Keratinocyte (primary cell): ENCODE results near the gene RB1.

Experiments
- CTCF ChIP-seq, 3 experiments: IDR thresholded peaks in 1 of 3; conservative IDR thresholded peaks in 1 of 3; optimal IDR thresholded peaks in 1 of 3; 2 replicates in 2 of 3; 3 replicates in 1 of 3; pipeline versions ENCODE3 to v1.5.1; 2011; ENCODE audit warnings: low read length in 3 of 3, mild to moderate bottlenecking in 3 of 3, moderate library complexity in 2 of 3, control low read depth in 1 of 3, inconsistent platforms in 1 of 3; ENCODE audit not compliant: insufficient read depth in 2 of 3; ENCODE audit errors: extremely low read depth in 1 of 3
- EZH2 ChIP-seq: IDR thresholded peaks from one replicate; pipeline ENCODE4 v1.6.1; 2012; ENCODE audit warnings: inconsistent platforms, mild to moderate bottlenecking, low read length, moderate library complexity

- no peak for TF ChIP-seq CTCF (optimal IDR thresholded peaks at IDR 0.05 in 1 of 3, IDR thresholded peaks at IDR 0.05 in 1 of 3, conservative IDR thresholded peaks at IDR 0.05 in 1 of 3; ENCODE audit: extremely low read depth in 1 of 3, insufficient read depth in 2 of 3, low read length in 3 of 3)
- TF ChIP-seq EZH2, result no peak
Observed at GRCh38 chr13:48253849-48254248, 49.7 kb upstream of the RB1 start.
